SK-N-SH (cell line): ENCODE results near the gene STXBP6.

Experiments used
- POLR2AphosphoS5 ChIP-seq: IDR thresholded peaks from 2 replicates; pipeline ENCODE4 v1.6.1; 2012; ENCODE audit warnings: low read depth, low read length
- RCOR1 ChIP-seq: fragments of 150-350 bp; IDR thresholded peaks from 2 replicates; pipeline ENCODE4 v1.6.1; 2017; ENCODE audit warnings: antibody characterized with exemption, low read length
- YY1 ChIP-seq: IDR thresholded peaks from 2 replicates; pipeline ENCODE4 v1.4.0; 2012; ENCODE audit warnings: low read depth, mild to moderate bottlenecking
- TF ChIP-seq, protein P1 (sequence below): fragments of 200-600 bp; sonication (generic); IDR thresholded peaks from 2 replicates; pipeline ENCODE4 v1.6.1; 2017; ENCODE audit warnings: antibody characterized with exemption, mild to moderate bottlenecking, moderate library complexity
- TF ChIP-seq, protein P2 (sequence below): fragments of 150-350 bp; IDR thresholded peaks from 2 replicates; pipeline ENCODE4 v1.6.1; 2017; ENCODE audit warnings: antibody characterized with exemption, low read length, low read depth, borderline replicate concordance
- TF ChIP-seq, protein P3 (sequence below): IDR thresholded peaks from 2 replicates; pipeline ENCODE4 v1.4.0; 2012; ENCODE audit warnings: low read depth

DNA sequence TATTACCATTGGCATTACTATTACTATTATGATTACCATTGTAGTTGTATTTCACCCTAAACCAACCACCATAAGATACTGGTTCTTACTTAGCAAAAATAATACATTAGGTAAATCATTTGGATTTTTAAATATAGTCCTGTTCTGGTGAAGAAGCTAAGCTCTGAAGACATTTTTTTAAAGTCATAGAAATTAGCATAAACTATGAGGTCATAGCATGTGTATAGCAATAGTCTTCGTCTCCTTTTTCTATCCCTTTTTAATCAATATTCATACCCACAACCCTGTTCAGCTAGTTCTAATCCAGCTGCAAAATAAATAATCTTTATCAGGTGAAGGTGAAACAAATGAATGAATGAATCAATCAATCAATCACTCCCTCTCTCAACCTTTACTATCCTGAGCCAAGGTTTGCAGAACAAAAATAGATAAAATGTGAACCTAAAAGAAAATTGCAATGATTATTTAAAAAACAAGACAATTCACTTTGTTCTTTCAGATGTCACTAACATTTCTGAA is 134.5 kb downstream of the STXBP6 start:
- TF ChIP-seq RCOR1 (no peak), POLR2AphosphoS5 (no peak), YY1 (no peak)
- TF ChIP-seq, protein P1, sequence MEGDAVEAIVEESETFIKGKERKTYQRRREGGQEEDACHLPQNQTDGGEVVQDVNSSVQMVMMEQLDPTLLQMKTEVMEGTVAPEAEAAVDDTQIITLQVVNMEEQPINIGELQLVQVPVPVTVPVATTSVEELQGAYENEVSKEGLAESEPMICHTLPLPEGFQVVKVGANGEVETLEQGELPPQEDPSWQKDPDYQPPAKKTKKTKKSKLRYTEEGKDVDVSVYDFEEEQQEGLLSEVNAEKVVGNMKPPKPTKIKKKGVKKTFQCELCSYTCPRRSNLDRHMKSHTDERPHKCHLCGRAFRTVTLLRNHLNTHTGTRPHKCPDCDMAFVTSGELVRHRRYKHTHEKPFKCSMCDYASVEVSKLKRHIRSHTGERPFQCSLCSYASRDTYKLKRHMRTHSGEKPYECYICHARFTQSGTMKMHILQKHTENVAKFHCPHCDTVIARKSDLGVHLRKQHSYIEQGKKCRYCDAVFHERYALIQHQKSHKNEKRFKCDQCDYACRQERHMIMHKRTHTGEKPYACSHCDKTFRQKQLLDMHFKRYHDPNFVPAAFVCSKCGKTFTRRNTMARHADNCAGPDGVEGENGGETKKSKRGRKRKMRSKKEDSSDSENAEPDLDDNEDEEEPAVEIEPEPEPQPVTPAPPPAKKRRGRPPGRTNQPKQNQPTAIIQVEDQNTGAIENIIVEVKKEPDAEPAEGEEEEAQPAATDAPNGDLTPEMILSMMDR: no peak
- TF ChIP-seq, protein P2, sequence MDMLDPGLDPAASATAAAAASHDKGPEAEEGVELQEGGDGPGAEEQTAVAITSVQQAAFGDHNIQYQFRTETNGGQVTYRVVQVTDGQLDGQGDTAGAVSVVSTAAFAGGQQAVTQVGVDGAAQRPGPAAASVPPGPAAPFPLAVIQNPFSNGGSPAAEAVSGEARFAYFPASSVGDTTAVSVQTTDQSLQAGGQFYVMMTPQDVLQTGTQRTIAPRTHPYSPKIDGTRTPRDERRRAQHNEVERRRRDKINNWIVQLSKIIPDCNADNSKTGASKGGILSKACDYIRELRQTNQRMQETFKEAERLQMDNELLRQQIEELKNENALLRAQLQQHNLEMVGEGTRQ: no peak
- TF ChIP-seq, protein P3, sequence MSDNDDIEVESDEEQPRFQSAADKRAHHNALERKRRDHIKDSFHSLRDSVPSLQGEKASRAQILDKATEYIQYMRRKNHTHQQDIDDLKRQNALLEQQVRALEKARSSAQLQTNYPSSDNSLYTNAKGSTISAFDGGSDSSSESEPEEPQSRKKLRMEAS: no peak
